GM19025 (cell line): ENCODE data around the gene PEX13.
"Not testable (repeated sequence)": the region's sequence is repeated elsewhere in the genome, so short reads cannot be mapped to it uniquely, and the experiment has no call there.

Source experiments
- ATAC-seq: cut with Tn5 transposase; IDR thresholded peaks from one replicate; pipeline ENCODE4 v1.9.1; 2021; ENCODE audit warnings: mild to moderate bottlenecking, low read depth, moderate library complexity; ENCODE audit not compliant: unreplicated experiment

The PEX13 gene

GRCh38 chr2:61006486-61007105 lies 10.9 kb upstream of the PEX13 start:
- ATAC-seq, result no peak

- ATAC-seq, result no peak
These were observed 8.2 kb upstream of the PEX13 start for GRCh38 chr2:61009355-61009754.

GRCh38 chr2:61011678-61012077 lies 5.8 kb upstream of the PEX13 start:
- ATAC-seq, result no peak

DNA sequence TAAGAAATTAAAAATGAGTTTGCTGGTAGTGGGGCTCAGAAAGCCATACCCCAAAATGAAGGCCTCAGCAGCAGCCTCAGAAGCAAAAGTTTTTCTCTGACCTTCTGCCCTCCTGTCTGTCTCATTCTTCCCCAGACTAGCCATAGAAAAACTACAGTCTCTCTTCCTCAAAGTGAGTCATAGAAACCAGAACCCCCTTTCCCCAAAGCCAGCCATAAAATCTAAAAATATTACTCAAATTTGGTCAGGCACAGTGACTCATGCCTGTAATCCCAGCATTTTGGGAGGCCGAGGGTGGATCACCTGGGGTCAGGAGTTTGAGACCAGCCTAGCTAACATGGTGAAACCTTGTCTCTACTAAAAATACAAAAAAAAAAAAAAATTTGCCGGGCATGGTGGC lies 5.2 kb upstream of the PEX13 start:
- not testable (repeated sequence) for ATAC-seq

DNA sequence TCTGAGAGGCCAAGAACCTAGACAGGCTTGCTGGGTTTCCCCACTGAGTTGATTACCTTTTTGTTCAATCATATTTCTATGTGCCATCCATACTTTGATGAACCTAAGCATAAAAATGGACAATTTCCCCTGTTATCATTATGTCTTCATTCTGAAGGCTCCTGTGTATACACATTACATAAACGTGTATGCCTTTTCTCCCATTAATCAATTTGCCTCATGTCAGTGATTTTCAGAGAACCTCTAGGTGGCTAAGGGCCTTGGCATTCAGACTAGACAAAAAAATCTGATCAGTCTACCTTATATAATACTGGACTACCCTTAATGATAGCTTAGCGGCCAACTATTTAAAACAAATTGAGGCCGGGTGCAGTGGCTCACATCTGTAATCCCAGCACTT lies 4.1 kb upstream of the PEX13 start:
- ATAC-seq, result no peak

DNA sequence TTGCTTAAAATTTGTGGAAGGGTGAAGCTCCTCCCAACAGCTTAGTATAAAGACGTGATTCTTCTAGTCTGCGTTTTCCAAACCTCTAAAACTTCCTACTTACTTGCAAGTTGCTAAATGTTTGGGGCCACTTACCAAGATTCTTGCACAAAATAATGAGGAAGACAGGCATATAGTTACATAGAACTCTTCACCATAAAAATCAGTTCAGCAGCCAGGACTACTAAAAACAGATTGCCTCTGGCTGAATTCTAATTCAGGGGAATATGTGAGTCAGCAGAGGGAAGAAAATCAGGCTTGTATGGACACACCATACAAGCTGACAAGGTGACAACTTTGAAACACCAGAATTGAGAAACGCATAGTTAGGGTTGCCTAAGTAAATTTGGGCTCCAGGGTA lies 2.8 kb upstream of the PEX13 start:
- ATAC-seq, result no peak

- ATAC-seq, result no peak
These were observed 1.5 kb upstream of the PEX13 start for GRCh38 chr2:61015976-61016375.

GRCh38 chr2:61016392-61017002 lies 1.0 kb upstream of the PEX13 start:
- no peak for ATAC-seq

DNA sequence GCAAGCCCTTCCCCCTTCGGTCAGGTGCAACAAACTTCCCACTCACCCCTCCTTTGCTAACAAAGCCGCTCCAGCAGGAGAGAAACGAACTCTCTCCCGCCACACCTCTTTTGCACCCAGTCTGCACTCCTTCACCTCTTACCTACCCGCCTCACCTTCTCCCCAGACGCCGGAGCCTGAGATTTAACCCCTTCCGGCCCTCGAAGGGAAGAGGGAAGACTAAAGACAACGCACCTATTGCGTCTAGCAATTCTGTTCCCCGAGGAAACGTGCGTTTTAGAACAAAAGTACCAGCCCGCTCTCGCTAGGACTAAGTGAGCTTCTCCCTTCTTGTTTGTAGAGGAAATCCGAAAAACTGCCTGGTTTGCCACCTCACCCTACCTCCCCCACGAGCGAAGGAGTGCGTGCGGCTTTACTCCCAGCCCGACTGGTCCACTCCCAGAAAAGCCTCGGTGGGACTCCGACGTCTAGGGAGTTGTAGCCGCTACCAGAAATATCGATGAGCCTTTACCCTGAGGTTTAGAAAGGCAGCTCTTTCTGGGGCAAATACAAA lies 441 bp upstream of the PEX13 start:
- peak; percentile 60 for ATAC-seq

DNA sequence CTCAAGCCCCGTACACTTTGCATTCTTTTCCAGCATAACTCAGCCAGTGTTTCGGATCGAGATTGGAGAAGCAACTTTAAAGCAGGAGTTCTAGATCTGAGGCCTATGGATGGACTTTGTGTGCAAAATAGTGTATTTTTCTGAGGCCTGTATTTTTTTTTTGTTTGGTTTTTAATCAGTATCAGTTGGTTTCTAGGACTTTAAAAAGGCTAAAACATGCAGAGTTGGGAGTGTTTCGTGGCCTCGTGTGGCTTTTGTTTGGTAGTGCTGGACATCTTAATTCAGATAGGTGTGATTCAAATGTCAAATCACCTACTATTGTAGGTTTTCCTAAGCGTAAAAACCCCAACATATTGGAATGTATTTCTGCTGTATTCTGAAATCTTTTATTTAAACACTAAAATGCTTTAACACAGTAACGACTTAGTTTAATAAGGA lies 817 bp downstream of the PEX13 start:
- no peak for ATAC-seq

DNA sequence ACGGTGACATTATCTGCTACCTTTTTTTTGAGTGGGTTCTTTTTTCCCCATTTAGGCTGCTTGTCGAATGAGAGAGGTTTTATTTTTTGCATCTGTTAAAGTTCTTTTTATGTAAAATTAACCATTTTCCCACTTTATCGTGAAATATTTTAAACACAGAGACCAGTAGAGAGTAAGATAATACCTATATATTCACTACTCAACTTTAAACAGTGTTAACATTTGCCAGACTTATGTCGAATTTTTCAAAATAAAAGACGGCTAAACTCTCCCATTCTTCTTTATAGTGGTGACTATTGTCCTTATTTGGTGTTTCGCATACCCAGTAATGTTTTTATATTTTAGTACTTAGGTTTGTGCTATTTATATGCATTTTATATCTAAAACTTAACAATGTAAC lies 1.3 kb downstream of the PEX13 start:
- ATAC-seq, result no peak

DNA sequence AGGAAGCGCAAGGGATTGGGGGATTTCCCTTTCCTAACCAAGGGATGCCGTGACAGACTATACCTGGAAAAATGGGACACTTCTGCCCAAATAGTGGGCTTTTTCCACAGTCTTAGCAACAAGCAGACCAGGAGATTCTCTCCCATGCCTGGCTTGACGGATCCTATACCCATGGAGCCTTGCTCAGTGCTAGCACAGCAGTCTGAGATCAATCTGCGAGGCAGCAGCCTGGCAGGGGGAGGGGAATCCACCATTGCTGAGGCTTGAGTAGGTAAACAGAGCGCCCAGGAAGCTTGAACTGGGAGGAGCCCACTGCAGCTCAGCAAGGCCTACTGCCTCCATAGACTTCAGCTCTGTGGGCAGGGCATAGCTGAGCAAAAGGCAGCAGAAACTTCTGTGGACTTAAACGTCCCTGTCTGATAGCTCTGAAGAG lies 3.7 kb downstream of the PEX13 start:
- no peak for ATAC-seq

- no peak for ATAC-seq
These were observed 6.2 kb downstream of the PEX13 start for GRCh38 chr2:61023670-61024069.

GRCh38 chr2:61029533-61029932 lies 12.0 kb downstream of the PEX13 start:
- ATAC-seq, result no peak

DNA sequence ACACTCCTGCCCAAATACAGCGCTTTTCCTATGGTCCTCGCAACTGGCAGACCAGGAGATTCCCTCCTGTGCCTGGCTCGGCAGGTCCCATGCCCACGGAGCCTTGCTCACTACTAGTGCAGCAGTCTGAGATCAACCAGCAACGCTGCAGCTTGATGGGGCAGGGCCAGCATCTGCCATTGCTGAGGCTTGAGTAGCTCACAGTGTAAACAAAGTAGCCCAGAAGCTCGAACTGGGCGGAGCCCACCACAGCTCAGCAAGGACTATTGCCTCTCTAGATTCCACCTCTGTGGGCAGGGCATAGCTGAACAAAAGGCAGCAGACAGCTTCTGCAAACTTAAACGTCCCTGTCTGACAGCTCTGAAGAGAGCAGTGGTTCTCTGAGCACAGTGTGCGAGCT lies 17.1 kb downstream of the PEX13 start:
- ATAC-seq, result not testable (repeated sequence)

- not testable (repeated sequence) for ATAC-seq
These were observed 19.1 kb downstream of the PEX13 start for GRCh38 chr2:61036643-61037042.

DNA sequence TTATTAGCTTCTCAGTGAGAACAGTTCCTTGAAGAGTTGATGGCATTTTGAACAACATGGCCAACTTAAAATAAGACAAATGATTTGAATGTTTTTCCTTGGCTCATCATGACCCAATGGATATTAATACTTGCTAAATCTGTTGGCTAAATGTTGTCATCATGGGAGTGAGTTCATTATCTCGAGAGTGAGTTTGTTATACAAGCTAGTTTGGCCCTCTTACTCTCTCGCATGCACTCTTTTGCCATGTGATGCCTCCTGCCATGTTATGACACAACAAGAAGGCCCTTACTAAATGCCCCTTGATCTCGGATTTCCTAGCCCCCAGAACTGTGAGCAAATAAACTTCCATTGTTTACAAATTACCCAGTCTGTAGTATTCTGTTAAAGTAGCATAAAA lies 25.3 kb downstream of the PEX13 start:
- no peak for ATAC-seq

GRCh38 chr2:61044636-61045035 lies 27.1 kb downstream of the PEX13 start:
- no peak for ATAC-seq

GRCh38 chr2:61045226-61045625 lies 27.7 kb downstream of the PEX13 start:
- no peak for ATAC-seq

- ATAC-seq, result no peak
These were observed 28.5 kb downstream of the PEX13 start for GRCh38 chr2:61045999-61046398.

GRCh38 chr2:61055557-61055956 lies 38.0 kb downstream of the PEX13 start:
- no peak for ATAC-seq

GRCh38 chr2:61057562-61057961 lies 40.0 kb downstream of the PEX13 start:
- ATAC-seq, result no peak
